ENCODE data around the gene MOK.
"Not testable (repeated sequence)": the region's sequence is repeated elsewhere in the genome, so short reads cannot be mapped to it uniquely, and the experiment has no call there.

Gene MOK

DNA sequence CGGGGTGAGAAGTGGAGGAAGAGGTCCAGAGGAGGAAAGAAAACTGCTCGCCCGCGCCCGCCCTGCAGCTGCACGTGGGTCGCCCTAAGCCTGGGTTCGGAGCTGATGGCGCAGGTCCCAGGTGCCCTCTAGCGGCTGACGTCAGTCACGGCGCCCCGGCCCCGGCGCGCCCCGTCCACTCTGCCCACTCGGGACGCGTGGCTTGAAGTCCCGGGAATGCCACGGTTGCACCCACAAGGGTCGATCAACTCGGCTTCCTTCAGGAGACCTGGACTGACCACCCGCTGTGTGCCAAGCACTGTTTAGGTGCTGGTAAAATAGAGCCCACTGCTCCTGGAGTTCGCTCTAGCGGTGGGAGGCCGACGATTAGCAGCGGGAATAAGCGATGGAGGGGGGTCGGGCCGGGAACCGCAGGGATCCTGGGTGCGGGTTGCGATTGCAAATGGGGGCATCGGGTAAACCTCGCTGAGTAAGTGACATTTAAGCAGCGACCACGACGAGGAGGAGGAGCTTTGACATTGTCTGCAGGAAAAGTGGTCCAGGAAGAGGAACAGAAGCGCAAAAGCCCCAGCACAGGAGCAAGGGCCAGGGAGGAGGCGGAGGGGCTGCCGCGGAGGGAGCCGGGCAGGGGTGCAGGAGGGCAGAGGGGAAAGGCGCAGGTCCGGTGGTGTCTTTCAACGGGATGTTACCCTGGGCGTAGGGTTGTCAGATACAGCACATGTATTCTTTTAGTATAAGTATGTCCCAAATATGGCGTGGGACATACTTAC lies 9.5 kb upstream of the MOK start:
- Histone ChIP-seq H2BK12ac (ENCODE audit: low read length in 2 of 2) (peak overlapping the region in 1 of 2 experiments; percentile 79), H4K91ac (ENCODE audit: low read length) (no peak overlapping the region), H3K9ac (ENCODE audit: low read length) (peak overlapping the region; percentile 77), H3K18ac (ENCODE audit: low read depth in 1 of 2, low read length in 2 of 2) (peak overlapping the region in 1 of 2 experiments; percentile 85), H3K4me2 (ENCODE audit: low read length, poor library complexity, severe bottlenecking) (peak overlapping the region; percentile 96), H2BK120ac (ENCODE audit: low read depth, low read length) (no peak overlapping the region), H2BK5ac (ENCODE audit: low read depth, low read length, poor library complexity, severe bottlenecking) (no peak overlapping the region), H3K23ac (ENCODE audit: low read length in 2 of 2) (no peak overlapping the region), H2BK15ac (ENCODE audit: low read depth, poor library complexity, severe bottlenecking) (peak overlapping the region; percentile 44), H2AFZ (ENCODE audit: low read depth, low read length) (peak overlapping the region; percentile 46), H3K36me3 (ENCODE audit: control insufficient read depth in 1 of 2, insufficient read depth in 2 of 2, low read depth in 1 of 2, low read length in 2 of 2) (no peaks in the 10 kb centered on the region), H3K14ac (ENCODE audit: low read length in 2 of 2) (peak overlapping the region in 1 of 2 experiments; percentile 51), H3K79me1 (replicated peaks; ENCODE audit: low read length, poor library complexity, severe bottlenecking) (no peaks in the 10 kb centered on the region), H3K27me3 (ENCODE audit: control insufficient read depth in 1 of 2, insufficient read depth in 1 of 2, low read length in 2 of 2) (no peaks in the 10 kb centered on the region), H2AK5ac (ENCODE audit: low read length, severe bottlenecking) (no peak overlapping the region), H3K9me3 (ENCODE audit: control insufficient read depth, low read length) (no peaks in the 10 kb centered on the region), H4K8ac (ENCODE audit: low read length) (peak overlapping the region; percentile 52), H3K4me1 (ENCODE audit: control insufficient read depth, insufficient read depth, low read depth, low read length) (peaks cover 15% of the 10 kb centered on the region), H3K4me3 (ENCODE audit: insufficient read depth in 1 of 2, low read depth in 1 of 2, low read length in 2 of 2) (peak overlapping the region; percentile 62 to 70), H3K4ac (ENCODE audit: low read depth in 1 of 2, low read length in 2 of 2) (no peak overlapping the region), H3K27ac (ENCODE audit: low read length, poor library complexity, severe bottlenecking) (no peak overlapping the region)
- DNase-seq, result peak; percentile 79
- 6% methylated on average over 49 of the region's 52 CpGs for whole genome bisulfite sequencing

GRCh38 chr14:102303664-102304063 lies 1.3 kb downstream of the MOK start:
- Histone ChIP-seq H4K91ac (ENCODE audit: low read length) (no peak overlapping the region), H3K27me3 (ENCODE audit: control insufficient read depth in 1 of 2, insufficient read depth in 1 of 2, low read length in 2 of 2) (no peaks in the 10 kb centered on the region), H3K4me3 (ENCODE audit: insufficient read depth in 1 of 2, low read depth in 1 of 2, low read length in 2 of 2) (peak overlapping the region in 1 of 2 experiments; percentile 95), H3K9ac (ENCODE audit: low read length) (peak overlapping the region; percentile 99), H4K8ac (ENCODE audit: low read length) (no peak overlapping the region), H3K18ac (ENCODE audit: low read depth in 1 of 2, low read length in 2 of 2) (no peak overlapping the region), H3K79me1 (replicated peaks; ENCODE audit: low read length, poor library complexity, severe bottlenecking) (peaks cover 10% of the 10 kb centered on the region), H2AFZ (ENCODE audit: low read depth, low read length) (no peak overlapping the region), H2BK12ac (ENCODE audit: low read length in 2 of 2) (no peak overlapping the region), H2AK5ac (ENCODE audit: low read length, severe bottlenecking) (no peak overlapping the region), H3K4ac (ENCODE audit: low read depth in 1 of 2, low read length in 2 of 2) (no peak overlapping the region), H3K4me1 (ENCODE audit: control insufficient read depth, insufficient read depth, low read depth, low read length) (peaks cover 4% of the 10 kb centered on the region), H3K9me3 (ENCODE audit: control insufficient read depth, low read length) (no peaks in the 10 kb centered on the region), H3K14ac (ENCODE audit: low read length in 2 of 2) (no peak overlapping the region), H3K4me2 (ENCODE audit: low read length, poor library complexity, severe bottlenecking) (no peak overlapping the region), H2BK5ac (ENCODE audit: low read depth, low read length, poor library complexity, severe bottlenecking) (no peak overlapping the region), H2BK15ac (ENCODE audit: low read depth, poor library complexity, severe bottlenecking) (no peak overlapping the region), H2BK120ac (ENCODE audit: low read depth, low read length) (no peak overlapping the region), H3K23ac (ENCODE audit: low read length in 2 of 2) (no peak overlapping the region), H3K36me3 (ENCODE audit: control insufficient read depth in 1 of 2, insufficient read depth in 2 of 2, low read depth in 1 of 2, low read length in 2 of 2) (peaks cover 0 to 2% of the 10 kb centered on the region in 2 experiments), H3K27ac (ENCODE audit: low read length, poor library complexity, severe bottlenecking) (no peak overlapping the region)
- no peak for DNase-seq
- 100% methylated on average over 2 of the region's 3 CpGs for WGBS

- not testable (repeated sequence) for H3K9ac ChIP-seq (ENCODE audit: low read length); H3K23ac ChIP-seq (ENCODE audit: low read length in 2 of 2); H2AFZ ChIP-seq (ENCODE audit: low read depth, low read length); H3K18ac ChIP-seq (ENCODE audit: low read depth in 1 of 2, low read length in 2 of 2); H2BK5ac ChIP-seq (ENCODE audit: low read depth, low read length, poor library complexity, severe bottlenecking); H3K9me3 ChIP-seq (ENCODE audit: control insufficient read depth, low read length); H2AK5ac ChIP-seq (ENCODE audit: low read length, severe bottlenecking); H4K8ac ChIP-seq (ENCODE audit: low read length); H3K4me3 ChIP-seq (ENCODE audit: insufficient read depth in 1 of 2, low read depth in 1 of 2, low read length in 2 of 2); H2BK15ac ChIP-seq (ENCODE audit: low read depth, poor library complexity, severe bottlenecking); H3K27me3 ChIP-seq (ENCODE audit: control insufficient read depth in 1 of 2, insufficient read depth in 1 of 2, low read length in 2 of 2); H3K4me1 ChIP-seq (ENCODE audit: control insufficient read depth, insufficient read depth, low read depth, low read length); H3K27ac ChIP-seq (ENCODE audit: low read length, poor library complexity, severe bottlenecking); DNase-seq; H4K91ac ChIP-seq (ENCODE audit: low read length); H3K14ac ChIP-seq (ENCODE audit: low read length in 2 of 2); H2BK120ac ChIP-seq (ENCODE audit: low read depth, low read length); H2BK12ac ChIP-seq (ENCODE audit: low read length in 2 of 2); H3K4ac ChIP-seq (ENCODE audit: low read depth in 1 of 2, low read length in 2 of 2); H3K4me2 ChIP-seq (ENCODE audit: low read length, poor library complexity, severe bottlenecking)
- WGBS, result 88% methylated on average over 12 of the region's 12 CpGs
- peaks cover 0 to 13% of the 10 kb centered on the region in 2 experiments for H3K36me3 ChIP-seq (ENCODE audit: control insufficient read depth in 1 of 2, insufficient read depth in 2 of 2, low read depth in 1 of 2, low read length in 2 of 2)
- peaks cover 23% of the 10 kb centered on the region for H3K79me1 ChIP-seq (replicated peaks; ENCODE audit: low read length, poor library complexity, severe bottlenecking)
These were observed 6.5 kb downstream of the MOK start for GRCh38 chr14:102298303-102299070.
